WTC11 (cell line): ENCODE data around the gene PDK2. TPM values are rescaled to one million over a fixed set of nuclear protein-coding genes. Genes with fewer than 3 reads are reported as not detected.
A peak's percentile ranks its signal among the peaks of the same experiment; 100 is the strongest.

Experiments used
- ATAC-seq: fragments of 200-7000 bp; cut with Tn5 transposase; 2 replicates; pipeline ENCODE4 v1.10.0; 2021; ENCODE audit warnings: mild to moderate bottlenecking, moderate library complexity
- CTCF ChIA-PET: fragments of 300-600 bp; sonication (Branson Sonifier 250); formaldehyde crosslinking; loops from one replicate; lab custom pipeline; 2021; ENCODE audit warnings: antibody characterized with exemption; lab: Charles Lee
- POLR2A ChIA-PET: fragments of 350-600 bp; sonication (Branson Sonifier 250); formaldehyde crosslinking; loops from one replicate; lab custom pipeline; 2021; ENCODE audit warnings: antibody characterized with exemption; lab: Charles Lee
- DNase-seq: peaks from one replicate; pipeline ENCODE4 v3.0.0; 2021; ENCODE audit warnings: low spot score
- H3K27ac Mint-ChIP-seq: 2 replicates; pipeline ENCODE4 v1.8.0; 2021; ENCODE audit warnings: mixed read lengths
- H3K27me3 Mint-ChIP-seq: 2 replicates; pipeline ENCODE4 v1.8.0; 2021; ENCODE audit warnings: low read depth, mild to moderate bottlenecking, moderate library complexity, mixed read lengths
- H3K36me3 Mint-ChIP-seq: 2 replicates; pipeline ENCODE4 v1.8.0; 2021; ENCODE audit warnings: mixed read lengths
- H3K4me1 Mint-ChIP-seq: 2 replicates; pipeline ENCODE4 v1.8.0; 2022; ENCODE audit warnings: mixed read lengths
- H3K4me3 Mint-ChIP-seq: 2 replicates; pipeline ENCODE4 v1.8.0; 2021; ENCODE audit warnings: mild to moderate bottlenecking, moderate library complexity, mixed read lengths
- H3K9me3 Mint-ChIP-seq: 2 replicates; pipeline ENCODE4 v1.8.0; 2021; ENCODE audit warnings: mixed read lengths
- ATF1 ChIP-seq: sonication (generic); formaldehyde crosslinking; IDR thresholded peaks from 2 replicates; pipeline ENCODE4 v1.8.1; 2023; ENCODE audit warnings: mild to moderate bottlenecking, moderate library complexity, missing genetic modification reagents
- ATF3 ChIP-seq: sonication (generic); formaldehyde crosslinking; conservative IDR thresholded peaks from 2 replicates; pipeline ENCODE4 v1.8.1; 2022; ENCODE audit warnings: mild to moderate bottlenecking, missing genetic modification reagents
- CDX4 ChIP-seq: fragments of 250-450 bp; sonication (Bioruptor Pico); IDR thresholded peaks from 2 replicates; pipeline ENCODE4 v1.9.0; 2021; ENCODE audit warnings: moderate library complexity, mild to moderate bottlenecking, inconsistent platforms, borderline replicate concordance
- E2F1 ChIP-seq: sonication (generic); formaldehyde crosslinking; IDR thresholded peaks from 2 replicates; pipeline ENCODE4 v1.8.0; 2022; ENCODE audit warnings: mild to moderate bottlenecking, missing genetic modification reagents
- E2F5 ChIP-seq: sonication (generic); formaldehyde crosslinking; IDR thresholded peaks from 2 replicates; pipeline ENCODE4 v1.8.1; 2022; ENCODE audit warnings: mild to moderate bottlenecking, moderate library complexity, missing genetic modification reagents
- ERG ChIP-seq: fragments of 250-450 bp; sonication (Bioruptor Pico); IDR thresholded peaks from 2 replicates; pipeline ENCODE4 v1.8.0; 2021; ENCODE audit warnings: mild to moderate bottlenecking
- ESRRA ChIP-seq: sonication (generic); formaldehyde crosslinking; IDR thresholded peaks from 2 replicates; pipeline ENCODE4 v1.8.1; 2022; ENCODE audit warnings: mild to moderate bottlenecking, missing genetic modification reagents, borderline replicate concordance
- IRF2 ChIP-seq: sonication (generic); formaldehyde crosslinking; IDR thresholded peaks from 2 replicates; pipeline ENCODE4 v1.8.0; 2022; ENCODE audit warnings: low read depth, missing genetic modification reagents, borderline replicate concordance
- JUN ChIP-seq: sonication (generic); formaldehyde crosslinking; IDR thresholded peaks from 2 replicates; pipeline ENCODE4 v1.8.0; 2023; ENCODE audit warnings: mild to moderate bottlenecking, missing genetic modification reagents
- MLX ChIP-seq: sonication (generic); formaldehyde crosslinking; IDR thresholded peaks from 2 replicates; pipeline ENCODE4 v1.8.1; 2023; ENCODE audit warnings: mild to moderate bottlenecking, missing genetic modification reagents, moderate library complexity
- OVOL2 ChIP-seq: fragments of 250-450 bp; sonication (Bioruptor Pico); IDR thresholded peaks from 2 replicates; pipeline ENCODE4 v1.9.0; 2021; ENCODE audit warnings: mild to moderate bottlenecking, borderline replicate concordance
- PRRX2 ChIP-seq: fragments of 250-450 bp; sonication (Bioruptor Pico); IDR thresholded peaks from 2 replicates; pipeline ENCODE4 v1.8.0; 2021; ENCODE audit warnings: mild to moderate bottlenecking
- SOX15 ChIP-seq: fragments of 250-450 bp; sonication (Bioruptor Pico); IDR thresholded peaks from 2 replicates; pipeline ENCODE4 v1.9.0; 2021; ENCODE audit warnings: mild to moderate bottlenecking
- SP1 ChIP-seq: sonication (generic); formaldehyde crosslinking; conservative IDR thresholded peaks from 2 replicates; pipeline ENCODE4 v1.8.1; 2022; ENCODE audit warnings: missing genetic modification reagents
- USF1 ChIP-seq: sonication (generic); formaldehyde crosslinking; IDR thresholded peaks from 2 replicates; pipeline ENCODE4 v1.8.0; 2022; ENCODE audit warnings: mild to moderate bottlenecking, missing genetic modification reagents
- USF2 ChIP-seq: sonication (generic); formaldehyde crosslinking; IDR thresholded peaks from 2 replicates; pipeline ENCODE4 v1.8.1; 2023; ENCODE audit warnings: mild to moderate bottlenecking, missing genetic modification reagents, moderate library complexity
- ZNF232 ChIP-seq: sonication (generic); formaldehyde crosslinking; IDR thresholded peaks from 2 replicates; pipeline ENCODE4 v1.8.0; 2022; ENCODE audit warnings: mild to moderate bottlenecking, missing genetic modification reagents
- ZNF416 ChIP-seq: fragments of 250-450 bp; sonication (Bioruptor Pico); IDR thresholded peaks from 2 replicates; pipeline ENCODE4 v1.9.0; 2021; ENCODE audit warnings: mild to moderate bottlenecking, inconsistent platforms
- ZNF423 ChIP-seq: fragments of 250-450 bp; sonication (Bioruptor Pico); IDR thresholded peaks from 2 replicates; pipeline ENCODE4 v2.1.2; 2022; ENCODE audit warnings: mild to moderate bottlenecking, moderate library complexity
- ZNF512 ChIP-seq: sonication (generic); formaldehyde crosslinking; IDR thresholded peaks from 2 replicates; pipeline ENCODE4 v1.8.1; 2022; ENCODE audit warnings: missing genetic modification reagents, borderline replicate concordance
- ZNF671 ChIP-seq: fragments of 250-450 bp; sonication (Bioruptor Pico); IDR thresholded peaks from 2 replicates; pipeline ENCODE4 v1.8.0; 2021; ENCODE audit warnings: mild to moderate bottlenecking
- ZSCAN18 ChIP-seq: fragments of 250-450 bp; sonication (Bioruptor Pico); IDR thresholded peaks from 2 replicates; pipeline ENCODE4 v2.1.2; 2022; ENCODE audit warnings: mild to moderate bottlenecking, moderate library complexity
- total RNA-seq: library from RNA; stranded (reverse); gene quantifications from 3 replicates; pipeline ENCODE4 v1.2.3, GENCODE V29; 2021

Gene PDK2
- total RNA-seq, 1 experiment from 2014 or later = 16.6 TPM

- peaks cover 19% of the 10 kb centered on the region for H3K4me1 Mint-ChIP-seq
- H3K9me3 Mint-ChIP-seq = no peaks in the 10 kb centered on the region
- CTCF ChIA-PET = interaction anchor here (1.0 to 2.7 kb wide), 8 partner anchors 11 to 148 kb away, joined by 3 to 14 read pairs (median 5); no protein-coding TSS in a partner anchor
- ATAC-seq (peak; percentile 45), DNase-seq (no peak)
- POLR2A ChIA-PET = interaction anchor here (1.1 to 1.5 kb wide), 2 partner anchors 51 to 60 kb away, joined by 4 read pairs; no protein-coding TSS in a partner anchor
- no peak overlapping the region for H3K4me3 Mint-ChIP-seq
- no peak overlapping the region for H3K27ac Mint-ChIP-seq
- no peaks in the 10 kb centered on the region for H3K36me3 Mint-ChIP-seq
- no peaks in the 10 kb centered on the region for H3K27me3 Mint-ChIP-seq
- no peak for TF ChIP-seq ESRRA (CRISPR knock-in tag)
- no peak for TF ChIP-seq MLX
- no peak for TF ChIP-seq E2F5 (CRISPR knock-in tag)
- no peak for TF ChIP-seq ATF3 (CRISPR knock-in tag)
- TF ChIP-seq SP1 (CRISPR knock-in tag) = no peak
- no peak for TF ChIP-seq SOX15
- no peak for TF ChIP-seq ZNF671
- no peak for TF ChIP-seq PRRX2 (CRISPR knock-in tag)
- TF ChIP-seq ZNF512 = no peak
- TF ChIP-seq ZNF416 = no peak
- TF ChIP-seq ZNF423 (CRISPR knock-in tag) = no peak
- no peak for TF ChIP-seq USF2
- TF ChIP-seq OVOL2 (CRISPR knock-in tag) = no peak
- no peak for TF ChIP-seq ZNF232 (CRISPR knock-in tag)
- TF ChIP-seq ERG = no peak
These were observed 5.8 kb downstream of the PDK2 start for GRCh38 chr17:50100921-50101345.

- H3K27me3 Mint-ChIP-seq = no peaks in the 10 kb centered on the region
- no peaks in the 10 kb centered on the region for H3K36me3 Mint-ChIP-seq
- ATAC-seq (peak; percentile 66), DNase-seq (no peak)
- no peak overlapping the region; the same call in 1 of the 2 replicates for H3K4me3 Mint-ChIP-seq
- H3K9me3 Mint-ChIP-seq = no peaks in the 10 kb centered on the region
- ChIA-PET CTCF (interaction anchor here (1.0 to 3.5 kb wide), 10 partner anchors 7 to 149 kb away, joined by 3 to 17 read pairs (median 5); no protein-coding TSS in a partner anchor), POLR2A (interaction anchor here (1.1 to 1.5 kb wide), 2 partner anchors 50 to 60 kb away, joined by 4 read pairs; no protein-coding TSS in a partner anchor)
- no peak overlapping the region for H3K27ac Mint-ChIP-seq
- H3K4me1 Mint-ChIP-seq = peaks cover 18% of the 10 kb centered on the region
- TF ChIP-seq ATF1 (CRISPR knock-in tag) (no peak), IRF2 (CRISPR knock-in tag) (no peak), ATF3 (CRISPR knock-in tag) (no peak), ZSCAN18 (CRISPR knock-in tag) (no peak), JUN (CRISPR knock-in tag) (no peak), CDX4 (no peak), USF1 (CRISPR knock-in tag) (no peak), E2F1 (CRISPR knock-in tag) (no peak)
These were observed 6.4 kb downstream of the PDK2 start for GRCh38 chr17:50101346-50102163.
